Suprapubic skin (tissue), 4 donors: ENCODE data around the gene VPS41.

ENCODE experiments used
- EP300 ChIP-seq: sonication (generic); formaldehyde crosslinking; IDR thresholded peaks from one replicate; pipeline ENCODE4 v1.6.1; 2017; ENCODE audit warnings: antibody characterized with exemption
- POLR2A ChIP-seq, 2 donors: fragments of 450-650 bp; IDR thresholded peaks; one replicate each; pipeline ENCODE4 v1.6.1; 2017; ENCODE audit warnings: antibody characterized with exemption in 2 of 2, mild to moderate bottlenecking in 2 of 2, moderate library complexity in 2 of 2
- POLR2AphosphoS5 ChIP-seq, 3 donors: sonication (generic); formaldehyde crosslinking; IDR thresholded peaks; one replicate each; pipeline ENCODE4 v1.6.1; 2017; ENCODE audit warnings: antibody characterized with exemption in 3 of 3
- TF ChIP-seq, protein P1 (sequence below), 2 donors: fragments of 200-600 bp in 1 of 2; fragments of 450-650 bp in 1 of 2; sonication (generic) in 1 of 2; IDR thresholded peaks; one replicate each; pipeline ENCODE4 v1.5.1; 2016 to 2019; ENCODE audit warnings: antibody characterized with exemption in 2 of 2, mild to moderate bottlenecking in 1 of 2, moderate library complexity in 1 of 2

DNA sequence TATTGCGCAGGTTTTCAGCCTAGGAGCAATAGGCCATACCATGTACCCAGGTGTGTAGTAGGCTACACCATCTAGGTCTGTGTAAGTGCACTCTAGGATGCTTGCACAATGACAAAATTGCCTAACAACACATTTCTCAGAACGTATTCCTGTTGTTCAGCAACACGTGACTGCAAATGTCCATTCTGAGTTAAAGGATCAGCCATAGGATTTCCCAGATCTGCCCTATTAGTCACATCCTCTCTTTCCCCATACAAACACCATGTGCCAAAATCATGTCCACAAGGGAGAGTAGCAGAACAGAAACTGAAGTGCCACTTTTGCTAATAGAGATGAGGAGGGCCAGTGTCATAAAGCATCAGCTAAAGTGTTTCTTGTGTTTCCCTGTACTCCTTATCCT is 235.2 kb downstream of the VPS41 start:
- TF ChIP-seq, protein P1, sequence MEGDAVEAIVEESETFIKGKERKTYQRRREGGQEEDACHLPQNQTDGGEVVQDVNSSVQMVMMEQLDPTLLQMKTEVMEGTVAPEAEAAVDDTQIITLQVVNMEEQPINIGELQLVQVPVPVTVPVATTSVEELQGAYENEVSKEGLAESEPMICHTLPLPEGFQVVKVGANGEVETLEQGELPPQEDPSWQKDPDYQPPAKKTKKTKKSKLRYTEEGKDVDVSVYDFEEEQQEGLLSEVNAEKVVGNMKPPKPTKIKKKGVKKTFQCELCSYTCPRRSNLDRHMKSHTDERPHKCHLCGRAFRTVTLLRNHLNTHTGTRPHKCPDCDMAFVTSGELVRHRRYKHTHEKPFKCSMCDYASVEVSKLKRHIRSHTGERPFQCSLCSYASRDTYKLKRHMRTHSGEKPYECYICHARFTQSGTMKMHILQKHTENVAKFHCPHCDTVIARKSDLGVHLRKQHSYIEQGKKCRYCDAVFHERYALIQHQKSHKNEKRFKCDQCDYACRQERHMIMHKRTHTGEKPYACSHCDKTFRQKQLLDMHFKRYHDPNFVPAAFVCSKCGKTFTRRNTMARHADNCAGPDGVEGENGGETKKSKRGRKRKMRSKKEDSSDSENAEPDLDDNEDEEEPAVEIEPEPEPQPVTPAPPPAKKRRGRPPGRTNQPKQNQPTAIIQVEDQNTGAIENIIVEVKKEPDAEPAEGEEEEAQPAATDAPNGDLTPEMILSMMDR (IDR thresholded peaks at IDR 0.05) = no peak
- no peak for TF ChIP-seq POLR2A (IDR thresholded peaks at IDR 0.05)
- no peak for TF ChIP-seq POLR2AphosphoS5 (IDR thresholded peaks at IDR 0.05)
- no peak for TF ChIP-seq EP300
